ENCODE data around the gene OR4N5.

DNA sequence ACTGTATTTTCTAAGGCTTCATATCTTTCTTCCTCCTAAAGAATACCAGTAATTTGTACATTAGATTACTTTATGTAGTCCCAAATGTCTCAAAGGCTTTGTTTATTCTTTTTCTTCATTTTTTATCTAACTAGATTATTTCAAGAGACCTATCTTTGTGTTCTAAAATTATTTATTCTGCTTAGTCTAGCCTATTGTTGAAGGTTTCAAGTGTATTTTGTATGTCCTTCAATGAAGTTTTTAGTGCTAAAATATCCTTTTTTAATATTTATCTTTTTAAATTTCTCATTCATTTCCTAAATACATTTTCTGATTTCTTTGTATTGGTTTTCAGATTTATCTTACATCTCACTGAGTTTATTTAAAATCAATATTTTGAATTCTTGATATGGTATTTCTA, 25.8 kb downstream of the OR4N5 start:
- no peak for TF ChIP-seq POLR2A (IDR thresholded peaks at IDR 0.05; ENCODE audit: low read depth, low read length)
- TF ChIP-seq TAF1 (IDR thresholded peaks at IDR 0.05; ENCODE audit: low read depth, low read length), result no peak
- no peak for TF ChIP-seq SPI1 (IDR thresholded peaks at IDR 0.05; ENCODE audit: low read depth, low read length)
- no peak for TF ChIP-seq POLR2AphosphoS5 (IDR thresholded peaks at IDR 0.05; ENCODE audit: low read depth, low read length)
- no peak for TF ChIP-seq PAX5 (IDR thresholded peaks at IDR 0.05; ENCODE audit: insufficient read depth, low read length, severe bottlenecking)
